HG03135 (cell line): ENCODE data around the gene CLSTN3.

Experiments
- ATAC-seq: cut with Tn5 transposase; IDR thresholded peaks from one replicate; pipeline ENCODE4 v1.9.1; 2021; ENCODE audit warnings: mild to moderate bottlenecking, moderate library complexity; ENCODE audit not compliant: unreplicated experiment

Gene CLSTN3

DNA sequence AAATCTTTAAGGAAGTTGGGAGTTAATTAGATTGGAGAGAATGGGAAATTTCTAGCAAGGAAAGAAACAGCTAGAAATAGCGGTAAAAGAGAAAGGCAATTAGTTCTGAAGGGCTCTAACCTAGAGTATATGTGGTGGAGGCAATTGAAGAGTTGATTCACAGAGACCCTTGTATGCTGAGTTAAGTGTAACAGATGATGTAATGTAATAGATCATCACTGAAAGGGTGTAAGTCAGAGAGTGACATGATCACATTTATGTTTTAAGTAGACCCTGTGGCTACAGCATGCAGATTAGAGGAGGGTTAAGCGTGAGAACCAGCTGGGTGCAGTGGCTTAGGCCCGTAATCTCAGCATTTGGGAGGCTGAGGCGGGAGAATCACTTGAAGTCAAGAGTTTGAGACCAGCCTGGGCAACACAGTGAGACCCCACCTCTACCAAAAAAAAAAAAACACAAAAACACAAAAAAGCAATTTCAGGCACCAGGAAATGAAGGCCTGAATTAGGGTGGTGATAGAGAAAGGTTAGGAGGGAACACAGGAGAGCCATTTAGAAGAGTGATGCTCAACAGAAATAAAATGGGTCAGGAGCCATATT is 4.4 kb upstream of the CLSTN3 start:
- no peak for ATAC-seq

DNA sequence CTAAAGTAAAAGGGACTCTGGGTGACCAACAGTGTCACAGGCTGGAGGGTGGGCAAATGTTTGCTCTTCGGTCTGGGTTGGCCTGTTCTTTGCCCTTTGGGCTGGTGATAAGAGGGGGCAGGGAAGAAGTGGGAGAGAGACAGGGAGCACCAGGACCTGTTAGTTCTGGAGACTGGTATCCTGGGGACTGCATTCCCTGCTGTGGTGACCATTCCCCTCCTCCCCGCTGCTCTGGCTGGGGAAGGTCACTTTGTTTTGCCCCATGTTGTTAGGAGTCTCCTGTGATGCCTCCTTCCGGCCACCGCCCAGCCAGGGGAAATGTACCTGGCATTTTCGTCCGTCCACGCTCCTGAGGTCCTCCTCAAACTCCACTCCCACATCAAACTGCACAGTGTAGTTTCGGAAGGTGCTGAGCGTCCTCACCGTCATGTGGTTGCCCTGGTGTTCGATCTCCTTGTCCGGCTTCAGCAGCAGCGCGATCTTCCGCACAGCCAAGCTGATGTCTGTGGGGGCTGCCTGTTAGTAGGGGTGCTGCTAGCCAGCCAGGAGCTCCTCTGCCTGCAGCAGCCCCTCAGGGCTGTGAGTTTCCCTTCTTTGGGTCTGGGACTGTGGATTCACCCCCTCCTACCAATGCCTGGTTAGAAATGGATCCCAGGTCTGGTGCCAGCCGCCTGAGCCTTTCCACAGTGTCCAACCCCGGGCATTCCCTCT is 2.1 kb upstream of the CLSTN3 start:
- no peak for ATAC-seq

DNA sequence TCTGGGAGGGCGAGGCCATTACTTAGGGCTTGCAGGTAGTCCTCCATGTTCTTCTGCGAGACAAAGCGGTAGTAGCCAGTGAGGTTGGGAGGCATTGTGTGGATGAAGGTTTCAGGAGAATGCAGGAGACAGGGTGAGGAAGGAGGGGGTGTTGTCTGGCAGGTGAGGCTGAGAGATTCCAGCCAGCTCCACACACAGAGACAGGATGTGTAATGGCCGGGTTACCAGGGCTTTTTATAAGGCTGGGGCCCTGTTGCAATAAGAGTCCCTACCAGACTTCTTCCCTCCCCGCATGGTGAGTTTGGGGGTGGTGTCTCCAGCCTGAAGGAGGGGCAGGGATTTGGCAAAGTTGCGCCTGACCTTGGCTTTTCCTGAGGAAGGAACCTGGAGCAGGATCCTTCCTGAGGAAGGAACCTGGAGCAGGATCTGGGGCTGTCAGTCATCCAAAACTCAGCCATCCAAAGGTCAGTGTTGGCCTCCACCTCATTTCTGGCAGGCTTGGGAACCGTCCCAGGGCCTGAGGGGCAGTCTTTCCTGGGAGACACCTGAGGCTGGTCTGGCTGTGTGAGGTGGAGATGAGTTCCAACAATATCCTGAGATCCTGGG is 1.4 kb upstream of the CLSTN3 start, which contains the start of gene RBP5:
Gene RBP5 (minus strand): TSS at position 209 of the 606 bp plus-strand sequence. CDS start 114 bp downstream, at position 95.
- ATAC-seq: no peak

DNA sequence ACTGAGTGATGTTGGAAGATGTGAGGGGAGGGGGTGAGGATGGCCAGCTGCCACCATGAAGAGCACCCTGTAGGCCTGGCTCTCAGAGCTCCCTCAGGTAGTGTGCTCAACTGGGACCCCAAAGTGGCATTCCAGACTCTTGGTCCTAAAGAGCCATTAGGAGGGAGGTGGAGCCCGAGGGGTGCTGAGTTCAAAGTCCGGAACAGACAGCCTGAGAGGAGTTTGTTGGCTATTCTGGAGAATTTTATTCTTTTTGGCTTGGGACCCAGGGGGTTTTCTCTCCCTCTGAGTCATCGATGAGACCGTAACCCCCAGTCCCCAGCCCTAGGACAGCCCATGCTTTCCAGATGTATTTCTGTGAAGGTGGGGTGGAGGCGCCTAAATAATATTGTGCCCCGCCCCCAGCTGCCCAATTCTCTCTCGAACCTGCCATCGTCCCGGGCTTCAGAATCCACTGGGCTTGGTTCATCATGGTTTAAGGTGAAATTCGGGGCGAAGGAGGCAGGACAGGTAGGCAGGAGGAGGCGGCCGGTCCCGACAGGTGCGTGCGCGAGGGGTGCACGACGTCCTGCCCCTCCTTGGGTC is 792 bp upstream of the CLSTN3 start:
- no peak for ATAC-seq

DNA sequence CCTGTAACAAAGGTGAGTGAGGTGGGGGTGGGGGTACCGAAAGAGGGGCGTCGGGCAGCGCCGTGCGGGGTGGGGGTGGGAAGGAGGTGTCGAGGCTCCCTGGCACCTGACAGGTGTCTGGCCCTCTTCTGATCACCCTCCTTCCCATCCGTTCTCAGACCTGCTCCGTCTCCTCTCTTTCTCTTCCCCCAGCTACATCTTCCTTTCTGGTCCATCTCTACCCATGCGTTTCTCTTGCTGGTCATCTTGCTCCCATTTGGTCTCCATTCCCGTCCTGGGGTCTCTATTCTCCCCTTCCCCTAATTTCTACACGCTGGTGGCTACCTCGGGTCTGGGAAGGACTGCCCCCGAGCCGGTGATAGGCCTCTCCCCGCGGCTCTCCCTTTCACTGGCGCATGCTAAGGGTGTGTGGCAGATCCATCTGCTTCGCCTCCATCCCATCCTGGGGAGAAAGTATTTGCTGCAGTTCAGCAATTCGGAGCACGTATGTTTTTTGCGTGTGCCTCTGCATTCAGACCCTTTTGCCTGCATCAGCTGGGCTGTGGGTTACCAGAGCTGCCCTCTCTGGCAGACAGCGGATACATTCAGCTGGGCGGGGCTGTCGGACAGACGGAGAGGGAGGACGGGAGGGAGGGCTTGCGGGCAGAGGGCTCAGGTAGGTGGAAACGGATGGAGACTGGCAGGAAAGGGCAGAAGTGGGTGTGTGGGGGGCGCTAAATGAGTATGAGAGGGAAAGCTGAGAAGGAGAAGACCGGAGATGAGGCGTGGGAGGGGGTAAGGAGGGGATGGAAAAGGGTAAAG is 730 bp downstream of the CLSTN3 start:
- no peak for ATAC-seq

DNA sequence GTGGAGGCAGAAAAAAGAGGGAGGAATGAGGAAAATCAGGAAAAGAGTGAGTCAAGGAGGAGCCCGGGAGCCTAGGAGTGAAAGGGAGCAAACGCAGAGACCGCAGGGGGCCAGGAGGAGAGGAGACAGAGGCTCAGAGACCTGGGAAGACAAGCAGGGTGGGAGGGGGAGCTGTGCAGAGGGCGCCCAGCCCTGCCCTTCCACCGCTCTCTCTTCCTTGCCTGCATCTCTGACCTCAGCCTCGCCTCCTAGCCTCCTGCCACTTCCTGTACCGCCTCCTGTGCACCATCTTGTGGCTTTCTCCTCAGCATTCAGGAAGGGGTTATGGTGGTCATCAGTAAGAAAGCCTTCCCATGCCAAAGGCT is 1.3 kb downstream of the CLSTN3 start:
- ATAC-seq: no peak

DNA sequence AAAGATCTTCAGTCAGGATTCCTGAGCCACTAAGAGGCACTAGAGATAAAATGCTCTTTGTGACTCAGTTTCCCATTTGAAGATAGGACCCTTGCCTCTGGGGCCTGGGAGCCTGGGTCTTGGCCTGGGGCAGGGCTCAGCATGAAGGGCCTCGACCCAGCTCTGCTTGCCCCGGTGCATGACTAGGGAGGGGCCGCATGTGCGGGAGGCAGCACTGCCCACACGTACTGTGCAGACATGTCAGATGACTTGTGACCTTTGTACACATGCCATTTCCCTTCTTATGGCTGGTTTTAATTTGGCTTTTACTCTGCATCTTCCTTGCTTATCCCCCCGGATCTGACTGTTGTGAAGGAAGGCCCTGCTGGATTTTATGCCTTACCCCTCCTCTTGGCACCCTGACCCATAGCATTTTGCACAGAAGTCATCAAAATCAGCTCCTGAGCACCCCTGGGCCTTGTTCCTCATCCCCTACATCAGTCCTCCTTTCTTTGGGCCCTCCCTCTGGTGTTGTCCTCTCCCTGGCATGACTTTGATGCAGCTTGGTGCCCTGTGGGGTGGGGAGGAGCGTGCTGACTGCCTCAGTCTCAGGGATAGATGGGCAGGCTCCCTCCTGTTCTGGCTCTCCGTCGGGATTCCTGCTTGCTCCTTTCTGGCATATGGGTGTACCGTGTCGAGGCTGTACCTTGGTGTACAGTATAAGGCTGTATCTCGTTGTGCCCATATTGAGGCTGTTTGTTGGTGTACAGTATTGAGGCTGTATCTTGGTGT is 4.4 kb downstream of the CLSTN3 start:
- no peak for ATAC-seq

DNA sequence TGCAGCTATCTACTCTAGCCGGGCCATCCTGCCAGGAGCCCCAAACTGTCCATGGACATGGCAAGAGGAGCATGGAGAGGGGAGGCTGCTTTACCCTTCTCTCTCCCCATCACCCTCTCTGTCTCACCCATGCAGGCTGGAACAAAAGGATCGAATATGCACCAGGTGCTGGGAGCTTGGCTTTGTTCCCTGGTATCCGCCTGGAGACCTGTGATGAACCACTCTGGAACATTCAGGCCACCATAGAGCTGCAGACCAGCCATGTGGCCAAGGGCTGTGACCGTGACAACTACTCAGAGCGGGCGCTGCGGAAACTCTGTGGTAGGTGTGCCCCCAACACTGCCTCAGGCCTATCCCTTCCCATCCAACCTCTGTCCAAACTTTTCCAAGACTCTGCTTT is 5.9 kb downstream of the CLSTN3 start:
- no peak for ATAC-seq

DNA sequence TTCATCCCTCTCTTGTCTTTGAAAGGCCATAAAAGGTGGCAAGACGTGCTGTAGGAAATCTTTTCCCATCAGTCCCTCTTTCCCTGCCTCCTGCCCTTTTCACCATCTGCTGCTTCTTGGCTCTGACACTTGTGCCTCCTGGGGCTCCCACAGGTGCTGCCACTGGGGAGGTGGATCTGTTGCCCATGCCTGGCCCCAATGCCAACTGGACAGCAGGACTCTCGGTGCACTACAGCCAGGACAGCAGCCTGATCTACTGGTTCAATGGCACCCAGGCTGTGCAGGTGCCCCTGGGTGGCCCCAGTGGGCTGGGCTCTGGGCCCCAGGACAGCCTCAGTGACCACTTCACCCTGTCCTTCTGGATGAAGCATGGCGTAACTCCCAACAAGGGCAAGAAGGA is 6.5 kb downstream of the CLSTN3 start:
- ATAC-seq: no peak

DNA sequence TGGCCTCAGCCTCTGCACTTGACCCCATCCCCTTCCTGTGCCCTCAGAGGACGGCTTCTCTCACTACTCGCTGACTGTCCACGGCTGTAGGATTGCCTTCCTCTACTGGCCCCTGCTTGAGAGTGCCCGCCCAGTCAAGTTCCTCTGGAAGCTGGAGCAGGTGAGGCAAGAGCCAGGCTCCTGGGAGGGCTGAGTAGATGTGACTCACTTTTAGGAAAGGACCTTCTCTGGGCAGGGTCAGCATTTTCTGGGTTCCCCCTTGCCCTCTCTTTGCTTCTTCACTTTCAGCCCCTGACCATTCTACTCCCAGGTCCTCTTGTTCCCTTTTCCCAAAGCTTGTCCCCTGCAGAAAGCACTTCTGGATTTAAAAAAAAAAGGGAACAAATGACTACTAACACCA is 7.7 kb downstream of the CLSTN3 start:
- no peak for ATAC-seq

DNA sequence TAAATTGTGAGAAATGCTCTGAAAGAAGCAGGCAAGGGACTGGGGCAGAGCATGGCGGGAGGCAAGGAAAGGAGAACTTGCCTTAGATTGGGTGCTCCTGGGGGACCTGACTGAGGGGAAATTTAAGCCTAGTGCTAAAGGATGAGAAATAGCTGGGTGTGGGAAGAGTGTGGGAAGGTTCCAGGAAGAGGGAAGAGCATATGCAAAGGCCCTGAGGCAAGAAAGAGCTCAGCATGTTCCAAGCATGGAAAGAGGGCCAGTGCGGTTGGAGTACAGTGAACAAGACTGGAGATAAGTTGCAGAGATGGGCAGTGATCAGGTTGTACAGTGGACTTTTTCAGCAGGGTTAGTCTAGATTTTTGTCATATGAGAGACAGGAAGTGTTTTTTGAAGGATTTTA is 9.0 kb downstream of the CLSTN3 start:
- ATAC-seq: no peak

DNA sequence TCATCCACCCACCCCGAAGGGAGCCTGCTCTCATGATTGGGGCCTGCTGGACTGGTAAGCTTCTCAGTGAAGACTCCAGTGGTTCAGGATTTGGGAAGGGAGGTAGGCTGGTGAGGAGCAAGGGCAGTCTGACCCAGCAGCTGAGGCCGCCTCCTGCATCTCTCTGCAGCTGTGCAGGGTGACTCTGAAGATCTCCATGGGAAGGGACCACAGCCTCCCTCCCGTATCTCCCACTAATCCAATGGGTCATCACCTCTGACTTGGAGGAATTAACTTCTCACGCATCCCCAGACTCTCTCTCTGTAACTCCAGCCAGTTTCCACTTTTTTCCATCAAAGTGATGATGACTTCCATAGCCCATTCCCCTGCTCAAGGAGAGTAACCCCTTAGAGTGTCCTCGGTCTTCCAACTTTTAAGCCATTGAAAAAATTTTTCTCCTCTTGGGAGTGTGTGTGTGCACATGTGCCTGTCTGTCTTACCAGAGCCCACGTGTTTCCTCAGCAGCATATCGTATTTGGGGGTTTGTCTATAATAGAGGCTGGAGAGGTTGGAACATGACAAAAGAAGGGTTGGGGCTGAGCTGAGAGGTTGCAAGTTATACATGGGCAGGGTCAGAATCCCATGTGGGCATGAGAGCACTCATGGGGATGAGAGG is 11.3 kb downstream of the CLSTN3 start:
- ATAC-seq: no peak

DNA sequence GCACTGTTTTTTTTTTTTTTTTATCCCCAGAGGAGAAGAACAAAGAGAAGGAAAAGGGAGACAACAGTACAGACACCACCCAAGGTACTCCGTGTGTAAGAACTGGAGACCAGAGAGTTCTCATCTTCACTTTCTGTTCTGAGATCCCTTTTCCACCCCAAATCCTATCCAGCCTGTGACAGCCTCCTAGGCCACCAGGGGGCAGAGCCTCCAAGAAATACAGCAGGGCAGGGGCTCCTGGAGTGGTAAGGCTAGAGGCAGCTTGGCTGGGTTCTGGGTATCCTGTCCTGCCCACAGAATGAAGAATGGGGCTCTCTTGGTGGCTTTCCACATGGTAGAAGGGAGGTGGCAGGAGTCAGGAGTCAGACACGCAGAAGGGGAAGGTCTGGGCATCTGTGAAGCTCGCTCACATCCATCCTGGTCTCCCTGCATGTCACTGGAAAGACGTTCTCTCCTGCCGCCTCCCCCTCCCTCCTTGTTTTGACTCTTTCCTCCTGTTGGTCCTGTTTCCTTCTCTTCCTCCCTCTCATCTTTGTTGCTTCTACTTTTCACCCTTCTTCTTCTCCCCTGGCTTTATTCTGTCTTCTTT is 12.0 kb downstream of the CLSTN3 start:
- ATAC-seq: no peak

DNA sequence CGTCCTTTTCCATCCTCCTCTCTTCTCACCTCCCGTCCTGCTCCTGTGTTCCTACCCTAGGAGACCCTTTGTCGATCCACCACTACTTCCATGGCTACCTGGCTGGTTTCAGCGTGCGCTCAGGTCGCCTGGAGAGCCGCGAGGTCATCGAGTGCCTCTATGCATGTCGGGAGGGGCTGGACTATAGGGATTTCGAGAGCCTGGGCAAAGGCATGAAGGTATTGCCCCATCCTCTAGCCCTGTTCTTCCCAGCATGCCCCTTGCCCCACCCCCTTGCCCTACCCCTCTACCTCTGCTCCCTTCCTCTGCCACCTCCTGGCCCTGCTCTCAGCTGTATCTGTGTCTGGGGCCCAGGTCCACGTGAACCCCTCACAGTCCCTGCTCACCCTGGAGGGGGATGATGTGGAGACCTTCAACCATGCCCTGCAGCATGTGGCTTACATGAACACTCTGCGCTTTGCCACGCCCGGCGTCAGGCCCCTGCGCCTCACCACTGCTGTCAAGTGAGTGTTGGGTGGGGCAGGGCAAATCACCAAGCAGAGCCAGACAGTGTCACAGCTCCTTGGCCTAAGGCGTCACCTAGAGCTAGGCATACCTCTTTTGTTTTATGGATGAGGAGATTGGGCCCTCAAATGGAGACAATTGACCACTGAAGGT is 12.8 kb downstream of the CLSTN3 start:
- no peak for ATAC-seq

DNA sequence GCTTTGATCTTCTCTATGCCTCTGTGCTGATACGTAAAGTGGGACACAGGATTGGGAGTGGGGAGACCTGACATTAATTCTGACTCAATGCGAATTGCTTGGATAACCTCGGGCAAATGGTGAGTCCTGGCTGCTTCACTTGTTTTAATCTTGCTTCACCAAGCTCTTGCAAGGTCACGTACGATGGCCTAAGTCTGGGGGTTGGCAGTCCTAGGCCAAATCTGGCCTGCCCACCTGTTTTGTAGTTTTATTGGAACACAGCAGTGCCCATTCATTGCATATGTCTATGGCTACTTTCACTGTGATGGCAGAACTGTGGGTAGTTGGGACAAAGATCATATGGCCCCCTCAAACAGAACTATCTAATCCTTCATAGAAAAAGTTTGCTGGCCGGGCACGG is 13.4 kb downstream of the CLSTN3 start:
- no peak for ATAC-seq

DNA sequence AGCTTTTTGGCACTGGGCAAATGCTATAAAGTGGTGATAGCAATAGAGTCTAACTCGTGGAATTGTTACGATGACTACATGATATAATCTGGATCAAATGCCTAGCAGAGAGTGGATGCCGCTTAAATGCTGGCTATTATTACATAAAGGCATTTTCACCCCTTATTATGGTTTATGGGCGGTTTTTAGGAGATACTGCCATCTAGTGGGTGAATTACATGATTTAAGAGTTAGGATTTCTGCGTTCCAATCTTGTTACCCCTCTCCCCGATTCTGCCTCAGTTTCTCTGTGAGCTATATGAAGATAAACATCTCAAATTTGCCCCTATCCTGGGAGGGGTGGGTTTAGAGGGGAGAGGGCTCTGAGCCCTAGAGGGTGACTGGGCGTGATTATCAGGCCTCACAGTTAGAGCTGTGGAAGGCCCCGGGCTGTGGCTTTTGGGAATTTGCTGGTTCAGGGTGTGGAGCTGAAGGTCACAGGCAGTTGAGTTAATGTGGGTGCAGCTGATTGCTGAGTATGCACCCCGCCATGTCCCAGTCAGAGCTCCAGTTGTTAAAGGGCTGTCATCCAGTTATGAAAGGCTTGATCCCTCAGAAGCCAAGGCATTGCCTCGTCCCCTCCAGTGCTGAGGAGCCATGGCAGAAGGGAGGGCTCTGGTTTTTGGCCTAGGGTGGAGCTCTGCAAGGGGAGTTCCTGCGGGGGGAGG is 14.4 kb downstream of the CLSTN3 start:
- no peak for ATAC-seq

DNA sequence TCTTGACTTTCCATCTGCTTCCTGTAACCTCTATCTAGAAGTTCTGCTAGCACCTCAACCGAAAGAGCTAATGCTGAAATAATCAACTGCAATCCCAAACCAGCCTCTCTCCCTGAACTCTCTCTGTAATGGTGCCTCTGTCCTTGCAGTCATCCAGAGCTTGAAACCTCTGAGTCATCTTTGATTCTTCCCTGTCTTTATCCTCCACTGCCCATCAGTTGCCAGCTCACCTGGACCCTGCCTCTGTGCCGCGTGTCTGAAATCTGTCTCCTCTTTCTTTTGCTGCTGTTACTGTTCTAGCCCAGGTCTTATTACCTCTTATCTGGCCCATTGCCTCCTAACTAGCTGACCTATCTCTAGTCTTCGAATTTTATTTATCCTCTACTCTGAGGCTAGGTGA is 15.5 kb downstream of the CLSTN3 start:
- ATAC-seq: no peak

DNA sequence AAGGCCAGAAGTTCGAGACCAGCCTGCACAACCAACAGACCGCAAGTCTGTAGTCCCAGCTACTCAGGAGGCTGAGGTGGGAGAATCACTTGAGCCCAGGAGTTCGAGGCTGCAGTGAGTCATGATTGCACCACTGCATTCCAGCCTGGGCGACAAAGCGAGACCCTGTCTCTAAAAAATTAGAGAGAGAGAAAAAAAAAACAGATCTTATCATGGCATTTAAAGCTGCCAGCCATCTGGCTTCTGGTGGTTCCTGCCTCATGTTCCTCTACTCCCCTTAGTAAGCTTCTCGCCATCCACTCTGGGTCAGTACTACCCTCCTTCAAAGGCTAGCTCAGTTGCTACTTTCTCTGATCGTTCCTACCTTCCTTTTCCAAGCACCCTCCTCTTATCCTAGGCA is 16.1 kb downstream of the CLSTN3 start:
- ATAC-seq: no peak

DNA sequence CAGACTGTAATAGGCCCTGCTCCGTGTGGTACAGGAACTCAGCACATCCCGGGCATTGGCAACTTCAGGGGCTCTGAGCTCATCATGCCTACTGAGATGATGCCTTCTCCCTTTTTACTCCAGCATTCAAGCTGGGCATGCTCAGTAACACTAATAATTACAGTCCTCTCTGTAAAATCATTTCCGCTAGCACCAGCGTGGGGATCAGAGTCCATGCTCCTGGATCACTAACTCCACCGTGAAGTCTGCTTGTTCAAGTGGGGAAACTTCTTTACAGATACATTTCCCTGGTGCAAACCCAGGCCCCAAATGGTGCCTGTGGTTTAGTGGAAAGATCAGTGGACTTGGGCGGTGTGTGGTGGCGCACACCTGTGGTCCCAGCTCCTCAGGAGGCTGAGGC is 16.7 kb downstream of the CLSTN3 start:
- ATAC-seq: no peak
